Activated gamma-delta T cell (primary cell): ENCODE results near the gene SGMS1.
"Not testable (repeated sequence)": the region's sequence is repeated elsewhere in the genome, so short reads cannot be mapped to it uniquely, and the experiment has no call there.

Source experiments
- DNase-seq: peaks from one replicate; lab custom pipeline; 2025; lab: John Stamatoyannopoulos, UW

Gene SGMS1

DNA sequence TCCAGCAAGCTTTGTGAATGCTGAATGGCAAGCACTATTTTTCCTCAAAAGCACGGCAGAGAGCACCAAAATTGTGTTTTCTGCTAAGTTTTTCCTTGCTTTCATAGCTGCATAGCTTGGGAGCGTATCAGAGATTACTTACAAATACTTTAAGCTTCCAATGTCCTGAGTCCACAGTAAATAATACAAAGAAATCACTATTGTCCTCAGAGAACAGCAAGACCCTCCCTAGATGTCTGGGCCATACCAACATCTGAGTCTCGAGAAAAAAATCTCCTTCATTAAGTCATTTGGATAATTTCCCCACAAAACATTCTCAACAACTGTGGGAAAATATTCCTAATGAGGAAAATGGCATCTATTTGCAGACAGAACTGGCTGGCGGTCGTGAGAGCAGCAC is 41.7 kb downstream of the SGMS1 start:
- no peak for DNase-seq

DNA sequence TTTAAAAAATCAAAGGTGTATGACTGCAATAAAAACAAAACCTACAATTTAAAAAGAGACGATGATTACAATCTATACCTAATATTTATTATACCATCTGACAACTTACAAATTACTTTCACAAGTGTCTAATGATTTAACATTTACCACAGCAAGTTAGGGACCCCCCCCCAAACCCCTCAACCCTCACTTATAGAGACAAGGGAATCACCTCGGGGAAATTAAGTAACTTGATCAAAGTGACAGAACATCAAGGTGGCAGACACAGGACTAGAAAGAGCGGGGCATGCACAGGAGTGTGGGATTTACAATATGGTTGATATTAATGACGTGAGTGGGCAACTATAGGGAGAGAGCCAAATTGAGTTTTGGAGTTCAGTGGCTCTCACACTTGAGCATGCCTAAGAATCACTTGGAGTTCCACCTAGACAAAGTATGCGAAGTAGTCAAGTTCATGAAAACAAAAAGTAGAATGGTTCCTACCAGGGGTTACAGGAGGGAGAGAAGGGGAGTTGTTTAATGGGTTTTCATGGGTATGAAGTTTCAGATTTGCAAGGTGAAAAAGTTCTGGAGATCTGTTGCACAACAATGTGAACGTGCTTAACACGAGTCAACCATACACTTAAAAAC is 43.4 kb downstream of the SGMS1 start:
- DNase-seq, result no peak

DNA sequence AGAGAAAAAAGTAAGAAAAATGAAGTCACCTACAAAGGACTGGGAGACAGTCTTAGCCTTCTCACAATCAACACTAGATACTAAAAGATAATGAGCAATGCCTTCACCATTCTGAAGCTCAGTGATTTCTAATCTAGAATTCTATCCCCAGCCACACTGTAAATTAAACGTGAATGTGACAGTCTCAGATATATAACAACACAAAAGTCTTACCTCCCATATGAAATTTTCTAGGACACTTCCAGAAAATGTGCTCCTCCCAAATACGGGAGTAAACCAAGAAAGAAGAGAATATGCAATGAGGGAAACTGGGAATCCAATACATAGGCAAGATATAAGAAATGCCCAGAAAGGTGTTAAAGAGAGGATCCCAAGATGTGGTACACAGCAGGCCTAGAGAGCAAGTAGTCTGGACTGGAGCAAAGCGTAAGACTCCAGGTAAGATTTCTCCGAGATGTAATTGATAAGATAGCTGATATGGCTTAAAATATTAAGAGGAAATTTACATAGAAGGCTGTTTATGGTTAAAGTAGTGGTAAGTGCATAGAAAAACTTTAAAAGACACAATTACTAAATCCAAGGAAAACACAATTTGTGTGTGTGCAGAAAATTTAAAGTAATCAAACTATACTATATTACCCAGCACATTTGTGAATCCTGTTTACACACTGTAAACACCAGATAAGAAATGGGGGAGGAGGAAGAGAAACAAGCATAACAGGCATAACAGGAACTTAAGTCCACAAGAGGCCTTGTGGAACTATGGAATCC is 44.1 kb downstream of the SGMS1 start:
- no peak for DNase-seq

DNA sequence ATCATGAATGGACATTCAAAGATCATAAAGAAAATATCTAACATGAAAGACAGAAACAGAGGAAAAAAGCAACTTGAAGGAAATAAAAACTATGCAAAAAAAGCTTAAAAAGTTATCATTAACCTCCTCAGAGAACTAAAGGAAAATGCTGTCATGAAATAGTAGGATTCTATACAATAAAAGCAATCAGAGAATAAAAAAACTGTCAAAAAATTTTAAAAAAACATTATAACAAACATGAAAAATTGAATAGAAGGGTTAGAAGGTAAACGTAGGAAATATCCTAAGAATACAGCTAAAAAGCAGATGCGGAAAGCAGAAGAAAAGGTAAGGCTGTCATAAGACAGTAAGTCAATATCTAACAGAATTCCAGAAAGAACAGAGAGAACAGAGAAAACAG is 44.8 kb downstream of the SGMS1 start:
- DNase-seq, result no peak

DNA sequence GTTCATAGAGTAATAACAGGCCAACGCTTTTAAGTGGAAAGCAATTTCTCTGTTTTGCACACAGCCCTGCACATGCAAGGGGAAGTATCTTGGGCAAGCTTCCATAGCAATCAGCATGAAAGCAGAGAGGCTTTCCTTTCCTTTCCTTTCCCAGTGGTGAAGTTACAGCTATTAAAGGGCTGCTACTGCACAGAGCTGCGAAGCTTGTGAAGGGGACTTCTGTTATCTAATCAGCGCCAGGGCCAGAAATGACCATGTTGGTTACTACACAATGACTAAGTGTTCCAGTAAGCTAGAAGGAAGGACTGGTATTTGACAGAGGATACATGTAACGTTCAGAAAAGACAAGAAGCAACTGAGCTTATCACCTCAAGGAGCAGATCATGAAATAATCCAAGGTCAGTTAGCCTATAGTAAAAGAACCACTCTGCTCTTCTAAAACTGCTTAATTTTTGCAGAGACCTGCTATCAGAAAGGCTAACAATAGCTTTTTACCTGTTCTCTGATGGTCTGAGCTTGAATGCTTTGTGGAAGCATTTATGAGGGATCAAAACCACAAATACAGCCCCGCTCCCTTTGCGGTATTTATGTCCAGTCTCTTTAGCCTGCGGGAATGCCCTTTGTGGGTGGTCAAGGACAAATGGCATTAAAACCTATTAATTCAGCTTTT is 45.9 kb downstream of the SGMS1 start:
- DNase-seq, result no peak

DNA sequence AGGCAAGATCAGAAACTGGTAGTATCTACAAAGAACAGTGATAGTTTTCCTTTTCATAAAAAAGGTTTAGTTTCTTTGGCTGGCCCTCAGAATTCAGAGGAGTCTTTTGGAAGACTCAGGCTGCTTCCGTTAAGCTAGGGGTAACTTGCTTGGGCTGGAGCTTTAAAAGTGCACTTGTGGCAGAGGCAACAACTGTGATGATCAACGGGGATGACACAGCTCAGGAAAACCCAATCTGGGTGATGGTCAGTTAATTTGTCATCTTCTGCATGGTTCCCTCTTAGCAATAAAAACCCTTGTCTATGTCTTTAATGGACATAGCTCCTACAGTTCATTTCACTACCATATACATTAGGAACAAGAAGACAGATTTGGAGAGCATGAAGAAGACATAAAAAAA is 46.7 kb downstream of the SGMS1 start:
- no peak for DNase-seq

DNA sequence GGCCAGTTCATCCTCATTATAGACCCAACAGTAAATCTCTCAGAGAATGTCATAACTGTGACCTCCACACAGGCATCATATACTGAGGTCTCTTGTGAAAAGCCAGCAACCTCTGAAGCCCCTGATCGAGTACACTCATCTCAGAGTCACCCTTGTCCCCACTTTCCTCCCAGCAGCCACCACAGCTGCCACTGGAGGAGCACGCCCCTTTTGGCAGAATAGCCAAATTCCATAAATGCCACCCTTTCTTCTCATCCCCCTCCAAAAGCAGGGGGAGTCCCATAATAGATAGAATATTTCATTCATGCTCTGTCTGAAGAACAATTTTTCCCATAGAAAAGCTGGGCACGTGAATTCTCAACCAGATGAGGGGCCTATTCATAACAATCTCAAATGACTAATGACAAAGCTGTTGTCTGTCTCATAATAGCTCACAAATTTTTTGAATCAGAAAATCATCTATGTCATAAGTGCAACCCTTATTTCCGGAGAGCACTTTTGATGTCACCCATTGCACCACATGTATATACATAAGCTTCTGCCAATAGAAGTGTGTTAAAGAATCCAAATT is 47.4 kb downstream of the SGMS1 start:
- DNase-seq, result no peak

DNA sequence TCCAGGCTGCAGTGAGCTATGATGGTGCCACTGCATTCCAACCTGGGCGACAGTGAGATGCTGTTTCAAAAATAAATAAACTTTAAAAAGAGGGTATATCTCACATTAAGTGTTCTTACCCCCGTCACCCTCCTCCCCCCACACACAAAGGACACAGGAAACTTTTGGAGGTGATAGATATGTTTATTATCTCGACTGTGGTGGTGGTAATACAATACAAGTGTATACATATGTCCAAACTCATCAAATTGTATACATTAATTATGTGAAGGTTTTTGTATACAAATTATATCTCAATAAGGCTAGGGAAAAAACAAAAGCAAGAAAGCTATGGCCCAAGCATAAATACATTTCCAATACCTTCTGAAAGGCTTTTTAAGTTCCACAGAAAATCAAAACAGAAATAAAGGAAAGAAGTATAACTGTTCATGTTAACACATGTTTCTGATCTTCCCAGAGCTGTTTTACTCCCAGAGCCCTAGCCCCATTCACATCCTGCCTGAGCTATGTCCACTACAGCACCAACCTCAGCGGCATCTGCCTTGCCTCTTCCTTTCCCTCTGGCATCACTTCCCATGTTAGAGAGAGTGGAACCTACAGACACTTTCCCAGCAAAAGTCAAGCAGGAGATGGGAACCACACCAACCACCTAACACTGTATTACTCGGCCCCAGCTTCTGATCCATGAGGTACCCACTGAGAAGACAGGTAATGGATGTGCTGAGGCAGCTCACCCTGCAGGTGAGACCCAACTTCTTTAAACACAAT is 48.1 kb downstream of the SGMS1 start:
- DNase-seq, result no peak

DNA sequence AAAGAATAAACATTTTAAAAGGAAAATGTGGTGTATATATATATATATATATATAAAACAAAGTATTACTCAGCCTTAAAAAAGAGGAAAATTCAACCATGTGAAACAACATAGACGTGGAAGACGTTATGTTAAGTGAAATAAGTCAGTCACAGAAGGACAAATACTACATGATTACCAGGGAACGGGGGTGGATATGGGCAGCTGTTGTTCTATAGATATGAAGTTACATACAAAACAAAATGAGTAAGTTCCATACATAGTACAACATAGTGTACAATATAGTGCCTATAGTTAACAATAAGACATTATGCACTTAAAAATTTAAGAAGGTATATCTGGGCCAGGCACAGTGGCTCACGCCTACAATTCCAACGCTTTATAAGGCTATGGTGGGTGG is 48.8 kb downstream of the SGMS1 start:
- DNase-seq, result no peak

DNA sequence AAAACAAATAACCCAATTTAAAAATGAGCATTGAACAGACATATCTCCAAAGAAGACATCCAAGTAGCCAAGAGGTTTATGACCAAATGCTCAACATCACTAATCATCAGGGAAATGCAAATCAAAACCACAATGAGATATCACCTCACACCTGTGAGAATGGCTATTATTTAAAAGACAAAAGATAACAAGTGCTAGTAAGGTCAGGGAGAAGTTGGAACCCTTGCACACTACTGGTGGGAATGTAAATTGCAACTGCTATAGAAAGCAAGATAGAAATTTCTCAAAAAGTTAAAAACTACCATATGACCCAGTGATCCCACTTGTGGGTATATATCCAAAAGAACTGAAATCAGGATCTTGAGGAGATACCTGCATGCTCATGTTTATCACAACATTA is 49.5 kb downstream of the SGMS1 start:
- DNase-seq, result no peak

DNA sequence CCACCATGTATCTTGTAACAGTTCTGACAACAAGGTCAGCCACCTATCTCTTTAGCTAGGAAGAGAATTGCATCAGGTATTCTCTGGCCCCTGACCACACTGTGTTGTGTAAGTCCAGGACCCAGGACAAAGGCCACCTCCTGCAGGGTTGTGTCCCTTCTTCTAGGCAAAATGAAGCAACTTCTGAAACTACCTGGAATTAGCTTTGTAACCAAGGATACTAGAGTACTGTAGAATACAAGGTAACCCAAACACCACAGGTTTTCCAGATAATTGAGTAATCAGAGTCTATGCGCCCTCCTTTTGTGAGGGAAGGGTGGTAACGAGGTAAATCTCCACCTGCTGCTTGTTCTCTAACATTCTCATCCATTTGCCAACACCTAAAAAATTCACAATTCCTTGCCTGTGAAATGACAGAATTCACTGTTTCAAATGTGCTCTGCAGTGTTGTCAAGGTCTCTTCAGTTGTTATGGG is 51.7 kb downstream of the SGMS1 start:
- DNase-seq, result no peak

DNA sequence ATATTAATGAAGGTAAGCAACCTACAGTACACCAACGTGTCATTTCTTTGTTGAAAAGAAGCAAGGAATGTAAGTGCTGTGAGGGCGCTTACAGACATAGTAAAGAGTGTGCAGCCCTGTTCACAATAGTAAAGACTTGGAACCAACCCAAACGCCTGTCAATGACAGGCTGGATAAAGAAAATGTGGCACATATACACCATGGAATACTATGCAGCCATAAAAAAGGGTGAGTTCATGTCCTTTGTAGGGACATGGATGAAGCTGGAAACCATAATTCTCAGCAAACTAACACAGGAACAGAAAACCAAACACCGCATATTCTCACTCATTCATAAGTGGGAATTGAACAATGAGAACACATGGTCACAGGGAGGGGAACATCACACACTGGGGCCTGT is 55.0 kb downstream of the SGMS1 start:
- DNase-seq, result not testable (repeated sequence)

DNA sequence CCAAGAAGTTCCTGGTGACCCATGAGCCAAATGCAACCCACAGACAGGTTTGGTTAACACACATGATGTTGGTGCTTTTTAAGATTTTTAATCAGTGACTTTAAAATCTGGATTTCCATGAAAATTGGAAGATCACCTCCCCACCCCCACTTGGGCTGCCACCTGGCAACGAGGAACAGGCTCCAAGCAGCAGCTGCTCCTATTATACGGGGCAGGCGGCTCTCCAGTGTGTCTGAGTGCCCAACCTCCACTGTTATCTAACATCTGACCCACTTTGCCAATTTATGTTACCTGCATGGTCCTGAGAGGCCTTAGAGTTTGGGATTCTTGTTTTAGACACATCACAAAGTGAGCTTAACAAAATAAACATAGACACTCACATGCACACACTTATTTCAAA is 56.4 kb downstream of the SGMS1 start:
- DNase-seq, result no peak

DNA sequence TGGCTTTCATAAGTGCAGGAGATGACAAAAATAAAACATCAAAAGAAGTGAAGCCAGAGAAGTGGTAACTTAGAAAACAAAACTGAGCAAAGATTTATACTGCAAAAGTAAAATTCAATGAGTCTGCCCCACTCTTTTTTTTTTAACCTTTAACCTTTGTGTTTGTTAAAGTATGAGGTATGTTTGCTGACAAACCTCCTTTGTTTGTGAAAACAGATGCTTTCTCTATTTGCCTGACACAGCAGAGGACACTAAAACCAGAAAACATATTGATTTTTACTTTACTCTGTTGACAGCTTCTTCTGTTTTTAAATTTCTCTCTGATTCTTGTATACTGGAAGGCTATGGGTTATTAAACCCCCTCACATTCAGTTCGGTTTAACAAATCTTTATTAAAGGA is 57.6 kb downstream of the SGMS1 start:
- DNase-seq, result no peak

DNA sequence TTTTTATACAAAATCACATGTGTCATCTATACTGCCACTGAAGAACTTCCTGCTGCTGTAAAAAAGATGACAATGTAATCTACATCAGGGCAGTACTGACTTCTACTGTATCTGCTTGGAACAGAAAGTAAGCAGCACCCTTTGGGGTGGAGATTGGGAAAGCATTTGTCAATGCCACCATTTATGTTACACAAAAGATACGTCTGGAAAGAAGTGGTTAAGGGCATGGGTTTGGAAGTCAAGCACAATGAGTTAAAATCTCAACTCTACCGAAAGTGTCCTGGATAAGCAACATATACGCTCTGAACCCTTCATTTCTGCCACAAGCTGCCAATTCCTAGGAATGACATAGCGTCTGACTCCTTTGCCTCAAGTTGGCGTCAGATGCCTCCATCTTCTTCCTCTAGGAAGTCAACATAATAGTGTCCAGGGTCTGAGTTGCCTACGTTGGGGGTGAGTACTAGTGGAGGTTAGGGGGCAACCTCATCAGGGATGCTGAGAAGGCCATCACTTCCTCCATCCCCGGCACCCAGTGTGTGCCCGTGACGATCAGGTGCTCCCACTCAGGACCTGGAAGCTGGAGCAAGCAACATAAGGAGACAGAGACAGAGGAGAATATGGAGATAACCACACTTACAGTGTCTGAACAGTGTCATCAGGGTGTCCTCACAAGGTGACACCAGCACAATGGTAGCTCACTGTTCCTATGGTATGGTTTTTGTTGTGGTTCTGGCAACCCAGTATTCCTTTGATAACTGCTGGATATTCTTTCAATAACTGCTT is 58.3 kb downstream of the SGMS1 start:
- DNase-seq, result no peak

DNA sequence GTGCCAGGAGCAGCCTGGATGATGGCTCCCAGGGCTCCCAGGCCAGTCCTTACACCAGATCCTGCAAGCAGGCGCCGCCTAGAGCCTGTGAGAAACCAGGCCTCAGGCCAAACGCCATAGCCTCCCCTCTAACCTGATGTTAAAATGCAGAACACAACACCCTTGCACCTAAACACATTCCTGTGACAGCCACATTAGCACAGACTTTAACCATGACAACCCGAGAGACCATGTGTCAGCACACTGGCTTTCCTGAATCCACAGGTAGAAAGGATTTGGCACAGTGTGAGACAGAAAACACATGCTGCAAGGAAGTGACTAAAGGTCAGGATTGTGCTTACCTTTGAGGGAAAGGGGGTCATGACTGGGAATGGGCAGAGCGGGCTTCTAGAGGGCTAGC is 59.9 kb downstream of the SGMS1 start:
- no peak for DNase-seq

DNA sequence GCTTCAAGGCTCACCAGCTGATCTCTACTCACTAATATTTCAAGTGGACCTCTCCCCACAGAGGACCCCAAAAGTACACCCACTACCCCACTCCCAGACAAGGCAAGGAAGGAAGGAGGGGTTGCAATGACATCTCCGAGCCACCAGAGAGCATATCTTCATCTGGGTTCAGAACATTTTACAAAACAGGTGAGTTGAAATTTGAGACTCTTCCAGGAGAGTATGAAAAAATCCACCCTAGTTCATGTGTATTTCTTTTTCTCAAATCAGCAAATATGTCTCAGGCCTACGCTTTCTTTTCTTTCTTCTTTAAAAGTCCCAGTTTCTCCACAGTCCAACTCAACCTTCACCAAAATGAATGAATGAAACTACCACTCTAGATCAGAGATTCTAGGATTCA is 61.9 kb downstream of the SGMS1 start:
- DNase-seq, result no peak

DNA sequence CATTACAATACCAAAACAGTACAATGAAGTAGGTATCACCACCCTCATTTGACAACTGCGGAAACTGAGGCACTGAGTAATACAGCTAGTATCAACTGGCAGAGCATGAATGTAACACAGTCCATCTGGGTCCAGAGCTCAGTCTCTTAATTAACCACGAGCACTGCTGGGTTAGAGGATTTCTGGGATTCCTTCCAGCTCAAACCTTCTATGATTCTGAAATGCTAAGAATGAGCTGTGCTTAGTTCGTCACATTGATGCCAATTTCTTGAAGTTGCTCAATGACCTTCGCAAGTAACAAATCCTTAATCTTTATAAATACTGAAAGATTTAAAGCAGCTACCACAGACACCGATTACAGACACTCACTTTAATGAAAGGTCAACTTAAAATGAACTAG is 62.5 kb downstream of the SGMS1 start:
- DNase-seq, result no peak

DNA sequence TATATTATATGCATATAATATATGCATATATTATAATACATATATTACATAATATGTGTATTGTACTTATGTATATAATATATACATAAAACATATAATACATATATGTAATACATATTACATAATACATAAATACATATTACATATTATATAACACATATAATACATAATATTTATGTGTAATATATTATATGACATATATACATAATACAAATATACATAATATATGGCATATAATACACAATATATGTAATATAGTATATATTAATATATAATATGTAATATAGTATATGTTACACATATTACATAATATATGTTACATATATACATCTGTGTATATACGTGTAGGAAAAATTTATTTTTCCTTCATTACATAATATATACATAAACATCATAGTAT is 63.4 kb downstream of the SGMS1 start:
- no peak for DNase-seq

DNA sequence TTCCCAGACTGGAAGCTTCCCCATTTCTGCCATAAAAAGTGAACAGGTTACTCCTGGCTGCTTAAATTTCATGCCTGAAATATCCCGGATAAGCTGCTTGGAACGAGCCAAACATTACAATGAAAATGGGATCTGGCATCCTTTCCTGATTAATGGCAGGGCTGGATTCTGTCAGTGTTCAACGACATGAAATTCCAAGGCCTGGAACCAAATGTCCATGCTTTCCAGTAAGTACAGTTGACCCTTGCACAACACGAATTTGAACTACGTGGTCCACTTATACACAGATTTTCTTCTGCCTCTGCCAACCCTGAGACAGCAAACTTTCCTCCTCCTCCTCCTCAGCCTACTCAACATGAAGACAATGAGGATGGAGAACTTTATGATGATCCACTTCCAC is 65.4 kb downstream of the SGMS1 start:
- no peak for DNase-seq

DNA sequence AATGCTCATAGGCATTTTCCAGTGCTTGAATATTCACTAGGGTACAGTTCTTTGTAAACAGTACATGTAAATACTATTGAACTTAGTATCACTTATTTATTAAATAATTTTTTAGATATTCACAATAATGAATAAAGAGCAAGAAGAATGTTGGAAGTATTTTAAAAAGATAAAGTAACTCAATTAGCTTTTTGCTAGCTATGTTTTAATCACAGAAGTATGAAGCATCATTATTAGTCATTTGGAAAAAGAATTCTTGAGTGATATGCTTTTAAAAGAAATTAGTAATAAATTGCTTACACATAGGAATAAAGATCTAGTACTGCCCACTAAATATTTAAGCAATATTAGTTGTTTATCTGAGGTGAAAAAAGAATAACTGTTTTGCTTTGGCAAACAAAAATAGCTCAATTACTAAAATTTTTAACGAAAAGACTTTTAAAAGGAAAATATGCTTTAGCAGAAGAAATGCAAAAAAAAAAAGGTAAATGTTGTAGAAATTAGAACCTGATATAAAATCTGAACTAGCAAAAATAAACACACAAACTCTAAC is 66.5 kb downstream of the SGMS1 start:
- DNase-seq, result no peak
